ENCODE measurements around the gene BST1.
"Not testable (repeated sequence)": the region's sequence is repeated elsewhere in the genome, so short reads cannot be mapped to it uniquely, and the experiment has no call there.

BST1 gene

DNA sequence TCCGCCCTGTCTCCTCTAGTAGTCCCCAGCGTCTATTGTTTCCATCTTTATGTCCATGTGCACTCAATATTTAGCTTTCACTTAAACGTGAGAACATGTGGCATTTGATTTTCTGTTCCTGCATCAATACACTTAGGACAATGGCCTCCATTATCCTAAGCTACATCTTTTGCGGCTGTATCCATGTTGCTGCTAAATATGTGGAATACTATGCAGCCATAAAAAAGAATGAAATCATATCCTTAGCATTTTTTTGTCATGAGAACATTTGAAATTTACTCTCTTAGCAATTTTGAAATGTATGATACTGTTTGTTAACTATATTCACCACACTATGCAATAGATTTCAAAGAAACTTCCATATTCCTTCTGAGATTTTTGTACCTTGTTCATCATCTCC, 55.4 kb downstream of the BST1 start:
- Histone ChIP-seq H3K27ac (ENCODE audit: low read depth, low read length) (no peak overlapping the region), H2BK120ac (ENCODE audit: low read depth, low read length) (no peak overlapping the region), H3K79me1 (ENCODE audit: low read length) (no peaks in the 10 kb centered on the region), H3K4ac (ENCODE audit: low read depth, low read length) (no peak overlapping the region), H3K27me3 (ENCODE audit: insufficient read depth, low read length, poor library complexity) (no peaks in the 10 kb centered on the region), H2BK5ac (ENCODE audit: low read length) (no peak overlapping the region), H2BK15ac (replicated peaks; ENCODE audit: low read depth) (no peak overlapping the region), H3K56ac (ENCODE audit: low read length) (no peak overlapping the region), H3K79me2 (ENCODE audit: control insufficient read depth, insufficient read depth, low read length) (no peaks in the 10 kb centered on the region), H3K36me3 (ENCODE audit: control insufficient read depth, insufficient read depth, low read length) (no peaks in the 10 kb centered on the region), H3K4me2 (ENCODE audit: low read length) (no peak overlapping the region), H3K9ac (ENCODE audit: low read length) (no peak overlapping the region), H2AK5ac (ENCODE audit: low read length) (no peak overlapping the region), H4K8ac (ENCODE audit: low read depth, low read length) (no peak overlapping the region), H3K4me3 (ENCODE audit: low read length) (no peak overlapping the region), H4K5ac (ENCODE audit: low read length) (no peak overlapping the region), H3K18ac (ENCODE audit: low read length) (no peak overlapping the region), H3K23ac (ENCODE audit: low read length) (no peak overlapping the region), H3K4me1 (ENCODE audit: control insufficient read depth, low read depth, low read length) (no peaks in the 10 kb centered on the region)
- WGBS (ENCODE audit: extremely low coverage, insufficient coverage, low lambda C conversion rate) = no CpG with 5 or more reads among the region's 4 CpGs
- DNase-seq = no peak

DNA sequence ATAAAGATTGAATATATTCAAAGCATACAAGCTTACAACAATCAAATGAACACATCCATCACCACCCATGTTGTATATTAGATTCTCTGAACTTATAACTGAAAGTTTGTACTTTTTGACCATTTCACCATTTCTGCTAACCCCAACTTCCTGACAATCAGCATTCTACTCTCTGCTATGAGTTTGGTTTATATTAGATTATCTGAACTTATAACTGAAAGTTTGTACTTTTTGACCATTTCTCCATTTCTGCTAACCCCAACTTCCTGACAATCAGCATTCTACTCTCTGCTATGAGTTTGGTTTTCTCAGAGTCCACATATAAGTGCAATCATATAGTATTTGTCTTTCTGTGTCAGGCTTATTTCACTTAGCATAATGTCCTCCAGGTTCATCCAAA, 59.6 kb downstream of the BST1 start:
- H3K27me3 ChIP-seq (ENCODE audit: insufficient read depth, low read length, poor library complexity); H3K23ac ChIP-seq (ENCODE audit: low read length); H3K79me2 ChIP-seq (ENCODE audit: control insufficient read depth, insufficient read depth, low read length); DNase-seq; H2BK120ac ChIP-seq (ENCODE audit: low read depth, low read length); H3K4ac ChIP-seq (ENCODE audit: low read depth, low read length); H3K79me1 ChIP-seq (ENCODE audit: low read length); H3K4me1 ChIP-seq (ENCODE audit: control insufficient read depth, low read depth, low read length); H3K27ac ChIP-seq (ENCODE audit: low read depth, low read length); H3K4me3 ChIP-seq (ENCODE audit: low read length); H4K5ac ChIP-seq (ENCODE audit: low read length); H2BK15ac ChIP-seq (replicated peaks; ENCODE audit: low read depth); H2AK5ac ChIP-seq (ENCODE audit: low read length); H4K8ac ChIP-seq (ENCODE audit: low read depth, low read length); H3K36me3 ChIP-seq (ENCODE audit: control insufficient read depth, insufficient read depth, low read length); H2BK5ac ChIP-seq (ENCODE audit: low read length); H3K4me2 ChIP-seq (ENCODE audit: low read length); H3K18ac ChIP-seq (ENCODE audit: low read length); H3K56ac ChIP-seq (ENCODE audit: low read length); H3K9ac ChIP-seq (ENCODE audit: low read length): not testable (repeated sequence)

DNA sequence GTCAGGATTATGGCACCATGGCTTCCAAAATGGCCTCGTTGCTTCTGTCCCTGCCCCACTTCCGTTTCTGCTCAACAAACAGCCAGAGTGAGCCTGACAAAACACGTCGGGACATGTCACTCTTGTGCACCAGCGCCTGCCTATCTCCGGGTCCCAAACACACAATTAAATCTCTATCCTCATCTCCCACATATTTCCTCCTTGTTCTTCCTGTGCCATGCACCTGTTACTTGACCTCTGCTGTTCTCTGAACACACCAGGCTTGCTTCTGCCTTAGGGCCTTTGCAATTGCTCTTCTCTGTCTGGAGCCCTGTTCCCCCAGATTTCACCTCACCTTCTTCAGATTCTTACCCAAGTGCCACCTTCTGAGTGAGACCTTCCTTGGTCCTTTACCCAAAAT, 62.5 kb downstream of the BST1 start:
- Histone ChIP-seq H3K56ac (ENCODE audit: low read length) (no peak overlapping the region), H4K5ac (ENCODE audit: low read length) (no peak overlapping the region)
- WGBS (ENCODE audit: extremely low coverage, insufficient coverage, low lambda C conversion rate) = no CpG with 5 or more reads among the region's 6 CpGs

DNA sequence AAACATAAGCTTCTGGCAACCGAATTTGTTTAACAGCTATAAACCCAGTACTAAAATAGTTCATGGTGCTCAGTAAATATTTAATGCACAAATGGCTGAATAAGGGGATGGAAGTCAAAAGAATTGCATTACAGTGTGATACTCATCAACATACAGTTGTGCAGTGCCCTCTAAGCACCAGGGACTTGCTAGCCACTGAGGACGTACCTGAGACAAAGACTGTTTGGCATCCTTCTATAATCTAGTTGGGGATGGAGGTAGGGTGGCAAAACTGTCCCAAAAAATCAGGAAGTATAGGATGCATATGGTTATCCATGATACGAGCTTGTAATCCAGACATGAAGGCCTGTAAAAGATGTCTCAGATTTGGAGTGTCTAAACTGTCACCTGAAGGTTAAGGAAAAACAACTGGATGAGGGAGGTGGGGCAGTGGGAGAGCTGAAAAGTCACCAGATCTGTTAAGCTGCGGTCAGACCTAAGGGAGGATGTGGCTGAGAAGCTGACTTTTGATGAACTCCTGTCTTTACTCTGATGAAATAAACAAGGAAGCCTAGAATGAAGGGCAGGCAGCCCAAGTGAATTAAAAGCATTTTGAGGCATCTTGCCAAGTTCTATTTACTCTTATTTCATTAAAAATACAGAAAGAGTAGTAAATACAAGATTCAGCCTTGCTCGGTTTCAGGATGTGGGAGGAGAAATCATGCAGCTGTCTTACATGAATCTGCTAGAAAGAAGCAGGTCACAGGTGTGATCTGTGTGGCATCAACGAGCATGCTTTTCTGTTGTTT, 63.2 kb downstream of the BST1 start:
- Histone ChIP-seq H4K5ac (ENCODE audit: low read length) (no peak overlapping the region), H3K56ac (ENCODE audit: low read length) (no peak overlapping the region), H3K79me2 (ENCODE audit: control insufficient read depth, insufficient read depth, low read length) (no peaks in the 10 kb centered on the region), H2BK5ac (ENCODE audit: low read length) (no peak overlapping the region), H2AK5ac (ENCODE audit: low read length) (no peak overlapping the region), H3K4ac (ENCODE audit: low read depth, low read length) (no peak overlapping the region), H3K9ac (ENCODE audit: low read length) (no peak overlapping the region), H3K4me3 (ENCODE audit: low read length) (no peak overlapping the region), H3K79me1 (ENCODE audit: low read length) (no peaks in the 10 kb centered on the region), H3K4me1 (ENCODE audit: control insufficient read depth, low read depth, low read length) (no peaks in the 10 kb centered on the region), H3K27ac (ENCODE audit: low read depth, low read length) (no peak overlapping the region), H3K36me3 (ENCODE audit: control insufficient read depth, insufficient read depth, low read length) (no peaks in the 10 kb centered on the region), H3K23ac (ENCODE audit: low read length) (no peak overlapping the region), H4K8ac (ENCODE audit: low read depth, low read length) (no peak overlapping the region), H2BK15ac (replicated peaks; ENCODE audit: low read depth) (no peak overlapping the region), H3K4me2 (ENCODE audit: low read length) (no peak overlapping the region), H3K18ac (ENCODE audit: low read length) (no peak overlapping the region), H2BK120ac (ENCODE audit: low read depth, low read length) (no peak overlapping the region), H3K27me3 (ENCODE audit: insufficient read depth, low read length, poor library complexity) (no peaks in the 10 kb centered on the region)
- no peak for DNase-seq
- no CpG with 5 or more reads among the region's 6 CpGs for WGBS (ENCODE audit: extremely low coverage, insufficient coverage, low lambda C conversion rate)

More for the DNA sequence above, 62.5 kb downstream of the BST1 start:
- Histone ChIP-seq H3K23ac (ENCODE audit: low read length) (no peak overlapping the region), H3K27ac (ENCODE audit: low read depth, low read length) (no peak overlapping the region), H3K9ac (ENCODE audit: low read length) (no peak overlapping the region), H3K4me1 (ENCODE audit: control insufficient read depth, low read depth, low read length) (no peaks in the 10 kb centered on the region), H2BK15ac (replicated peaks; ENCODE audit: low read depth) (no peak overlapping the region), H2BK120ac (ENCODE audit: low read depth, low read length) (no peak overlapping the region), H3K4me2 (ENCODE audit: low read length) (no peak overlapping the region), H2BK5ac (ENCODE audit: low read length) (no peak overlapping the region), H3K4ac (ENCODE audit: low read depth, low read length) (no peak overlapping the region), H3K18ac (ENCODE audit: low read length) (no peak overlapping the region), H3K36me3 (ENCODE audit: control insufficient read depth, insufficient read depth, low read length) (no peaks in the 10 kb centered on the region), H2AK5ac (ENCODE audit: low read length) (no peak overlapping the region), H3K79me2 (ENCODE audit: control insufficient read depth, insufficient read depth, low read length) (no peaks in the 10 kb centered on the region), H3K27me3 (ENCODE audit: insufficient read depth, low read length, poor library complexity) (no peaks in the 10 kb centered on the region), H3K4me3 (ENCODE audit: low read length) (no peak overlapping the region), H3K79me1 (ENCODE audit: low read length) (no peaks in the 10 kb centered on the region), H4K8ac (ENCODE audit: low read depth, low read length) (no peak overlapping the region)
- DNase-seq = no peak

DNA sequence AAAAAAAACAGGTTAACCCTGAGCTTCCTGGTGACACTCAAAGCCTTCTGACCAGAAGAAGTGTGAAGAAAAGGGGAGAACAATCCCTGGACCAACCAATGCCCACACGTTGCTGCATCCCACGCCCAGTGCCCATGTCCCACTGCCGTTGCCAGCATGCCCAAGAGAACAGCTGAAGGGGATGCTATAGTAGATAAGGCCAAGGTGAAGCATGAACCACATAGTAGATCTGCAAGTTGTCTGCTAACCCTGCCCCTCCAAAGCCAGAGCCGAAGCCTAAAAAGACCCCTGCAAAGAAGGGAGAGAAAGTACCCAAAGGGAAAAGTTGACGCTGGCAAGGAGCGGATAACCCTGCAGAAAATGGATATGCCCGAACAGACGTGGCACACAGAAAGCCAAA, 64.0 kb downstream of the BST1 start:
- no peak overlapping the region for H3K23ac ChIP-seq (ENCODE audit: low read length)
- no peaks in the 10 kb centered on the region for H3K36me3 ChIP-seq (ENCODE audit: control insufficient read depth, insufficient read depth, low read length)
- no peaks in the 10 kb centered on the region for H3K79me2 ChIP-seq (ENCODE audit: control insufficient read depth, insufficient read depth, low read length)
- no peak overlapping the region for H3K27ac ChIP-seq (ENCODE audit: low read depth, low read length)
- H3K18ac ChIP-seq (ENCODE audit: low read length) = no peak overlapping the region
- no peaks in the 10 kb centered on the region for H3K4me1 ChIP-seq (ENCODE audit: control insufficient read depth, low read depth, low read length)
- no peak overlapping the region for H3K4me3 ChIP-seq (ENCODE audit: low read length)
- H2AK5ac ChIP-seq (ENCODE audit: low read length) = no peak overlapping the region
- no peak for DNase-seq
- no peaks in the 10 kb centered on the region for H3K79me1 ChIP-seq (ENCODE audit: low read length)
- WGBS (ENCODE audit: extremely low coverage, insufficient coverage, low lambda C conversion rate) = no CpG with 5 or more reads among the region's 8 CpGs
- H2BK120ac ChIP-seq (ENCODE audit: low read depth, low read length) = no peak overlapping the region
- no peak overlapping the region for H3K4me2 ChIP-seq (ENCODE audit: low read length)
- no peak overlapping the region for H4K5ac ChIP-seq (ENCODE audit: low read length)
- no peak overlapping the region for H2BK15ac ChIP-seq (replicated peaks; ENCODE audit: low read depth)
- no peak overlapping the region for H3K9ac ChIP-seq (ENCODE audit: low read length)
- no peaks in the 10 kb centered on the region for H3K27me3 ChIP-seq (ENCODE audit: insufficient read depth, low read length, poor library complexity)
- no peak overlapping the region for H2BK5ac ChIP-seq (ENCODE audit: low read length)
- no peak overlapping the region for H3K4ac ChIP-seq (ENCODE audit: low read depth, low read length)
- H4K8ac ChIP-seq (ENCODE audit: low read depth, low read length) = no peak overlapping the region
- H3K56ac ChIP-seq (ENCODE audit: low read length) = no peak overlapping the region

DNA sequence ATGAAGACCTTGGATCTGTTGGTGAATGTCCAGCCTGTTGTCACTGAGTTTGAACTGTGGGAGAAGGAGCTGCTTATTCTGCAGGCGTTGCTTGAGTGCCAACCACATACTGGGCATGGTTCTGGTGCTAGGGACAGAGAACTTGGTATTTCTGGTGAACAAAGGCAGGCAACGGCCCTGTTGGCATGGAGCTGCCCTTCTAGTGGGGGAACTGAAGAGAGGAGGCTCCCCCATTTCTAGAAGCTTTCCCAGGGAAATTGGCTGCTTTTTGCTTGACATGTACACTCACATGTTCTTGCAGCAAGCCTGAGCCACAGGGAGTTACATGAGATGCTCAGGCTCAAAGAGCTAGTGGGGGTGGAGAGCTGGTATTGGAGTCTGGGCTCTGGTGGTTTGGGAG, 66.3 kb downstream of the BST1 start:
- no peak overlapping the region for H3K27ac ChIP-seq (ENCODE audit: low read depth, low read length)
- H3K36me3 ChIP-seq (ENCODE audit: control insufficient read depth, insufficient read depth, low read length) = no peaks in the 10 kb centered on the region
- H3K4me1 ChIP-seq (ENCODE audit: control insufficient read depth, low read depth, low read length) = no peaks in the 10 kb centered on the region
- no peak overlapping the region for H3K23ac ChIP-seq (ENCODE audit: low read length)
- H2BK15ac ChIP-seq (replicated peaks; ENCODE audit: low read depth) = no peak overlapping the region
- H4K8ac ChIP-seq (ENCODE audit: low read depth, low read length) = no peak overlapping the region
- no peak overlapping the region for H3K4ac ChIP-seq (ENCODE audit: low read depth, low read length)
- H3K4me3 ChIP-seq (ENCODE audit: low read length) = no peak overlapping the region
- DNase-seq = no peak
- no peak overlapping the region for H4K5ac ChIP-seq (ENCODE audit: low read length)
- no CpG with 5 or more reads among the region's 2 CpGs for WGBS (ENCODE audit: extremely low coverage, insufficient coverage, low lambda C conversion rate)
- no peaks in the 10 kb centered on the region for H3K79me1 ChIP-seq (ENCODE audit: low read length)
- H3K56ac ChIP-seq (ENCODE audit: low read length) = no peak overlapping the region
- no peak overlapping the region for H3K18ac ChIP-seq (ENCODE audit: low read length)
- no peak overlapping the region for H3K4me2 ChIP-seq (ENCODE audit: low read length)
- no peaks in the 10 kb centered on the region for H3K27me3 ChIP-seq (ENCODE audit: insufficient read depth, low read length, poor library complexity)
- no peaks in the 10 kb centered on the region for H3K79me2 ChIP-seq (ENCODE audit: control insufficient read depth, insufficient read depth, low read length)
- no peak overlapping the region for H3K9ac ChIP-seq (ENCODE audit: low read length)
- no peak overlapping the region for H2AK5ac ChIP-seq (ENCODE audit: low read length)
- no peak overlapping the region for H2BK5ac ChIP-seq (ENCODE audit: low read length)
- H2BK120ac ChIP-seq (ENCODE audit: low read depth, low read length) = no peak overlapping the region

Measured in mesendoderm (in vitro differentiated cells).